HG03108 (cell line): ENCODE measurements around the gene TNS3.

Source experiments
- ATAC-seq: cut with Tn5 transposase; IDR thresholded peaks from one replicate; pipeline ENCODE4 v1.9.1; 2021; ENCODE audit warnings: moderate library complexity; ENCODE audit not compliant: unreplicated experiment

TNS3 gene

GRCh38 chr7:47490501-47491265 lies 91.2 kb downstream of the TNS3 start:
- ATAC-seq, result no peak

DNA sequence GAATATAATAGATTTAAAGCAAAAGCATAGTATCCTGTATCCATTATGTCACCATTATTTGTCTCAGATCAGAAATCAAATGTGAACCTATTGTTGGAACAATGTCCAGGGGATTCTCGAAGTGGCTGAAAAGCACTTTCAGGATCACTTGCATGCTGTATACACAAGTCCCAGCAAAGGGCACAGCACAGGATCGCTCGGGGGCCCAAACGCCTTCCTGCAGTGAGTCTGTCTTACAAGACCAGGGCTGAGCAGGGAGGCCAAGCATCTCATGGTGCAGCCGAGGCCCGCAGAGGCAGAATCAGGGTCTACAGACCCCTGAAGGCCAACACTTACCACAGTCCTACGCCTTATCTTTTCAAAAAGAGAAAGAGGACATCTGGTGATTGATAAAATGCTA lies 92.3 kb downstream of the TNS3 start:
- no peak for ATAC-seq

GRCh38 chr7:47488969-47489342 lies 93.0 kb downstream of the TNS3 start:
- no peak for ATAC-seq

DNA sequence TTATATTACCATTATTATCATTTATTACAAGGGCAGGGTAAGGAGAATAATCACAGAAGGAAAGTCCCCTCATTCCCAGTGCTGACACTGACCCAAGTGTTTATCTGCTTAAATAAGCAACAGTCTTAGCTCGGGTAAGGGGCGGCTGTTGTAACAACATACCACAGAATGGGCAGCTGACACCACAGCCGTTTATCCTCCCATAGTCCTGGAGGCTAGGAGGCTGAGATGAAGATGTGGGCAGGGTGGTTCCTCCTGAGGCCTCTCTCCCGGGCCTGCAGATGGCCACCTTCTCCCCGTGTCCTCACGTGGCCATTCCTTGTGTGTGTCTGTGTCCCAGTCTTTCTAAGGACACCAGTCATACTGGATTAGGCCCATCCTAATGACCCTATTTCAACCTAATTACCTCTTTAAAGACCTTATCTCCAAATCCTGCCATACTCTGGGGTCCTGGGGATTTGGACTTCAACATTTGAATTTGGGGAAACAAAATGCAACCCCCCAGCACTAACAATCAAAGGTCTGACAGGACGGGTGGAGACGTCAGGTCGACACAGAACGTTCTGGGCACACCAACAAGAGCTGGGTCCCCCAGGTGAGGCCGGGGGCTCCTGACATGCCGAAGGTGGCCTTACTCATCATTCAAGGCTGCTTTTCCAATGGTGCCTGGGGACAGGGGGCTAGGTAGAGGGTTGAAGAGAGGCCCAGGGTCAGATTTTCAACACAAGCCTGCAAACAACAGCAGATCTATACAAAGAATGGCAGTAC lies 93.5 kb downstream of the TNS3 start:
- no peak for ATAC-seq

DNA sequence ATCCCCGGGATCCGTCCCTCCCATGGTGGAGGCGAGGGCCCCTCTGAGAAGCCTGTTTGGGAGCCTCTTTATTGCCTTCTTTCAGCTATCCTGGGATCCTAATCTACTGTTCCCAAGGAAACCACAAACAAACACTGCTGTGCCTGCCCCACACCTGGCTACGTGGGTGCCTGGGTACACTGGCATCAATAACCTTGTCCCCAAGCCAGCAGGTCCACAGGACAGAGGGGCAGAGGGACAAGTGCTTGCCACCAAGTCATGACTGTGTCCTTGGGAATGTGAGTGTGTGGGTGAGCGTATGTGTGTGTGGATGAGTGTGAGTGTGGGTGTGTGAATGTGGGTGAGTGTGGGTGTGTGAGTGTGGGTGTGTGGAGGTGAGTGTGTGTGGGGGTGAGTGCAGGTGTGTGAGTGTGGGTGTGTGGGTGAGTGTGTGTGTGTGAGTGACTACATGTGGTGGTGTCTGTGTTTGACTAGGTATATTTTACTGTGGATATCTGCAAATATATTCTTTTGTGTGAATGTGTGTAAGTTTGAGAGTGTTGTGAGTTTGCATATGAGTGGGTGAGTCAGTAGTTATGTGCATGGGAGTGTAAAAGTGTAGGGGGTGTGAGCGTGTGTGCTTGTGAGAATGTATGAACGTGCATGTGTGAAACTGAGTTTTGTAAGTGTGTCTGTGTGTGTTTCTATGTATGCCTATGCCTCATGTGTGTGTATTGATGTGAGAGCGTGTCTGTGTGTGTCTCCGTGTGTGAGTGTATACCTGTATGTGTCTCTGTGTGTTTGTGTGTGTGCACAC lies 96.1 kb downstream of the TNS3 start:
- ATAC-seq, result no peak

DNA sequence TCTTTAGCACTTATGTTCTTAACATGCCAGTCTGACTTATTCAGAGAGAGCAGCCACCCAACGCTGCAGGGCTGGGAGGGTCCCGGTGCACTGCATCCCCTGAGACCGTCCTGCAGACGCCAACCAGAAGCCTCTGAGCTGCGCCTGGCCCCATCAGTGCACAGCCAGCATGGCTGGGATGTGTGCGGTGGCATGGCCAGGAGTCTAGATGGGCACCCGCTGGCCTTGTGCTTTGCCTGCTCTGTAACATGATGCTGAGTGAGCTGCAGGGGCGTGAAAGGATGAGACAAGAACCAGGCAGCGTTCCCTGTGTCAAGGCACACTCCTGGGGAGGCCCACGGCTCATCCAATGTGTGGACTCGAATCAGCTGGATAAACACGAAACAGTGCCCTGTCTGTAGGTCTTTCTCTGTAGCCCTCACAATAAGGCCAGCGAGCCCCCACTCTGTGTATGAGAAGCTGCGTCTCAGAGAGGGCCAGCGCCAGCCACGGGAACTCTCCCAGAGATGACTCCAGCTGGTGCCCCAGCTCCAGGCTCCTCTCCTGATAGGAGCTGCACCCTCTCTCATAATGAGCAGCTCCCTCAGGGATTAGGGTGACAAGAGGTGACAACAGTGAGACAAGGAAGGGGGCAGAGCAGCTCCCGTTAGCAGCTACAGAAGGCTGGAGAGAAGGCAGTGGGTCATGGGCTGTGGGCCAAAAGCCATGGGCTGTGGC lies 96.8 kb downstream of the TNS3 start:
- ATAC-seq, result no peak

DNA sequence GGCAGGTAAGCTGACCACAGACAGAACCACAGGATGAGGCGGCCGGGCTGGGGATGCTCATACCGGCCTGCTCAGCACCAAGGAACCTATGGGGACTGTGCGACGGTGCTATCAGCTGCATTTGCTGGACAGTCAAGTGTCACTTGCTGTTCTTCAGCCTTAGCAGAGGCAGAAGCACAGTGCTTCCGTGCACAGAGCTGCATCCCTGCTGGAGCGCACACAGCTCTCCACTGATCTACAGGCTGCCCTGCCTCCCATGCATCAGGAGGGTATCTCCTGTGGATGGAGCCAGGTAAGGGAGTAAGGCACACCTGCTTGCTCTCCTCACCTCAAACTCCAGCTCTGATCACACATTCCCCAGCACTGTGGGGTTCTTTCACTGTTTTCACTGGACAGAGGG lies 97.5 kb downstream of the TNS3 start:
- ATAC-seq, result no peak

- no peak for ATAC-seq
Measured at GRCh38 chr7:47483604-47484273, 98.2 kb downstream of the TNS3 start.

DNA sequence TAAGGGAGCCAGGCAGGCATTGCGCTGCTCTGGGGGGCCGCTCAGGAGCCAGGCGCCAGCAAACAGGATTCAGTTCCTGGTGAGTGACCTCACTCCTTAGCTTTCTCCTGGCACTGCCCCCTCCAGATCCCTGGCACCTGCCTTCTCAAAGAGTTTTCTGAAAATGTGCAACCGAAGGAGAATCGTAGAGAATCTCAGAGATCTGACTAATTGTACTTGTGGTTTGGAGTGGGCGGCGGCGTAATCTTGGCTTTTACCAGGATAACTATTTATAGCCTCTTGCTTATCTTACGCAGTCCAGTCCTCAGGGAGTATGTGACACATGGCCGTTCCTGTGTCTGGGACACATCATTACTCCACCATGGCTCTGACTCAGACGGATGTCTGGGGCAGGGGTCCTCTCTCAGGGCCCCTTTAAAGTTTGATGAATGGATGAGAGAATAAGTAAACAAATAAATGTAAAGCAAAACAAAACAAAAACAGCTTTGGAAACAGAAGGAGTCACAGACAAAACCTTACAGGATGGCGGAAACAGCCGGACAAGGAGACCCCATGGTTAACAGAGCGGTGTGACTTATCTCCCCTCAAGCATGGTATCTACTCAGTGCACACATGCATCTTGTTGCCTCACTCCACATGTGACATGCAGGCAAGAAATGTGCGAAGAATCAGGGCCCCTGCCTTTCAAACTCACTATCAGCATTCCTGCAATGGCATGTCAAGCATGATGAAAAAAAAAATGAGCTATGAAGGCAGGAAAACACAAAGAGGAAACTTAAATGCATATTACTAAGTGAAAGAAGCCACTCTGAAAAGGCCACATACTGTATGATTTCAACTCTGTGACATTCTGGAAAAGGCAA lies 99.7 kb downstream of the TNS3 start:
- no peak for ATAC-seq

- ATAC-seq, result no peak
Measured at GRCh38 chr7:47481541-47482012, 100.3 kb downstream of the TNS3 start.

- ATAC-seq, result peak; percentile 49
Measured at GRCh38 chr7:47480576-47481538, 101.1 kb downstream of the TNS3 start.

GRCh38 chr7:47479821-47480575 lies 101.9 kb downstream of the TNS3 start:
- no peak for ATAC-seq

DNA sequence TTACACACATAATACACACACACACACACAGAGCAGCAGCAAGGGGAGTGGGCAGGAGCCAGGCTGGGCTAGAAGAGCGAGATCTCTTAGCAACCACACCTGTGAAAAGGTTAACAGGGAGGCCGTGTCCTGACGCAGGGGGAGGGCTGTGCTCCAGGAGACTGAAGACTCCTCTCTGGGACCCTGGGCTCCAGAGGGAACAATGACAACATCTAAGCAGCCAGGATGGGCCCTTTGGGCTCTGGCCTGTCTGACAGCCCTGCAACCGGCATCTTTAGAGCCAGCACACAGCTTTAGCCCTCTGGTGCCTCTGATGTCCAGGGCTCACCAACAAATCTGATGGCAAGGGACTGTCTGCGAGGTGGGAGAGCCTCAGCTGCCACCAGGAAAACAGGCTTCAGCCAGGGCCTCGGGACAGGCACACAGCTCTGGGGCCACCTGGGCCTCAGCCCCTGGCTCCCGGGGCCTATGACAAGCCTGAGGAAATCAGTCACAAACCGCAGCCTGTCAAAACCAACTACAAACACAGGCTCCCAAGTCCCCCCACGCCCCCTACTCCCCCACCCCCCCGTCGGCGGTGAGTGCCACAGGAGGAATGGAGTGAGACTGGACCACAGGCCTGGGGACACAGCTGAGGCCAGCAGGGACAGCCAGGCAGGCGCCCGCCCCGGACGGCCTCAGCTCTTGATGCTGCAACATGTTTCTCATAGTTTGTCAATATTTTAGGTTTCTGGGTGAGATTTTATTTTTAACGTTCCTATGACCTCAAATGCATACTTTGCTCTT lies 102.8 kb downstream of the TNS3 start:
- ATAC-seq, result no peak

DNA sequence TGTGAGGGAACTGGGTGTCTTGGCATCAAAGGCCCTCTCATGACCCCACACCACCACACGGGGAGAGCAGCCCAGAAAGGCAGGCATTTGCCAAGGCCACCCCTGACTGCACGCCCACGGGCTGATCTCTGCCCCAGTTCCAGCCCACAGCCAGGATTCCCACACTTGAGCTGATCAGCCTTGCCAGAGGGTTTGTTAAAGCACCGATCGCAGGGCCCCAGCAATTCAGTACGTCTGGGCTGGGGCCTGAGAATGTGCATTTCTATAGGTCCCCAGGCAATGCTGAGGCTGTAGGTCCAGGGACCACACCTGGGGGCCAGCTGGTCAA lies 103.9 kb downstream of the TNS3 start:
- ATAC-seq, result no peak

- no peak for ATAC-seq
Measured at GRCh38 chr7:47477191-47478016, 104.5 kb downstream of the TNS3 start.

- no peak for ATAC-seq
Measured at GRCh38 chr7:47475880-47476227, 106.1 kb downstream of the TNS3 start.
